Activated T-cell treated with anti-CD3 and anti-CD28 coated beads, Interleukin-2, amount 50 U/mL, for 48 hours (primary cell): ENCODE measurements around the gene SLC66A1.

ENCODE experiments used
- DNase-seq, 2 experiments: peaks; one replicate each; pipeline ENCODE4 v3.0.0-alpha.2; 2020

Gene SLC66A1

DNA sequence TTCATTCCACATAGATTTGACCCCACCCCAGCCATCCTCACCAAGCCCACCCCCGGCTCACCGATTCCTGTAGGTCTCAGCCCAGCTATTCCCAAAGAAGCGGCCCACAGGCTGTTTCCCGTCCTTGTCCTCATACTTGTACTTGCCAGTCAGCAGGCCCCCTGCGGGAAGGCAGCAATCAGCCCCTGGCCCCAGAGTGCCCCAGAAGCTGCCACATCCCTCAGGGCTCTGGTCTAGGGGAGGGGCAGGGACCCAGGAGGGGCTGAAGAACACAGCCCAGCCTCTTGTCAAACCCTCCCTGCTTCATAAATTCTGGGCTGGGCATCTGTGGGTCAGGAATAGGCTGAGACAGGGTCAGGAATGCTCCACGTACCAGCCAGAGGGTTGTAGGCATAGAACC lies 5.2 kb upstream of the SLC66A1 start:
- DNase-seq: no peak

DNA sequence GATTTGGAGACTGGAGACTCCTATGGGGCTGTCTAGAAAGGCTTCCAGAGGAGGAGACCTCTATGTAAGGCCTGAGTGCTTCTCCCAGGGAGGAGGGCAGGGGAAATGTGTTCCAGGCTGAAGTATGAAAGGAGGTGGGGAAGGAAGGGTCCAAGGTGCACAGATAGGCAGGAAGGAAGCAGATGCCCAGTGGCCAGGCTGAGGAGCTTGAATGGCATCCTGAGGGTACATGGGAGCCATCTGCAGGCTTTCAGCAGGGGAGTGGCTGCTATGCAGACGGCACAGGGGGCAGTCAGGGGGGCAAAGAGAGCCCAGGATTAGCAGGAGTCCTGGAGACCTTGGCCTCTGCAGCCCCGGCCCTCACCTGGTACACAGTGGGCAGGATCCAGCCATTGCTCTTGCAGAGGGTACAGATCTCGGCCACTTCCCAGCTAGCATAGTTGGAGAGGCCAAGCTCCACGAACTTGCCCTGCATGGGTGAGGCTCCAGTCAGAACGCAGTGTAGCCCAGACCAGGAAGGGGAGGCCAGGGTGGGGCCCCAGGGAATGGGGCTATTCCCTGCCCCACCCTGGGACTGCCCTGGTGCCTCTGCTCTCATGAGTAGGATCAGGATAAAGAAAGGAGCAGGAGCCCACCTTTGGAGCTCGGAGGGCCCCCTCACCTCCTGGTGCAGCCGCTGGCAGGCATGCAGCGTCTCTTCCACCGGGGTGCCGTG lies 4.2 kb upstream of the SLC66A1 start:
- DNase-seq: no peak

DNA sequence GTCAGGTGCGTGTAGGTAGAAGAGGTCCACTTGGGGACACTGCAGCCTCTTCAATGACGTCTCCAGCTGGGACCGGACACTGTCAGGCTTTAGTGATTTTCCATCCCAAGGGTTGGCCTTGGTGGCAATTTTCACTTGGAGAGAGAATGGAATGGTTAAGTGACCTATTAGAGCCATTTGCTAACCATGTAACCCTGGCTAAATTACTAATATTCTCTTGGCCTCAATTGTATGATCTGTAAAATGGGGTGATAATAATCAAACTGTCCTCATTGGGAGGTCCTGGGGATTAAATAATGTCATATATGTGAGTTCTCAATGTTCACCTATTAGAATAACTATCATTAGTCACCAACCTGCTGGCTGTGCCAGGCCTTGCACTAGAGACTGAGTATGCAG lies 3.6 kb upstream of the SLC66A1 start:
- DNase-seq: no peak

GRCh38 chr1:19309123-19309813 lies 2.9 kb upstream of the SLC66A1 start:
- DNase-seq: no peak

DNA sequence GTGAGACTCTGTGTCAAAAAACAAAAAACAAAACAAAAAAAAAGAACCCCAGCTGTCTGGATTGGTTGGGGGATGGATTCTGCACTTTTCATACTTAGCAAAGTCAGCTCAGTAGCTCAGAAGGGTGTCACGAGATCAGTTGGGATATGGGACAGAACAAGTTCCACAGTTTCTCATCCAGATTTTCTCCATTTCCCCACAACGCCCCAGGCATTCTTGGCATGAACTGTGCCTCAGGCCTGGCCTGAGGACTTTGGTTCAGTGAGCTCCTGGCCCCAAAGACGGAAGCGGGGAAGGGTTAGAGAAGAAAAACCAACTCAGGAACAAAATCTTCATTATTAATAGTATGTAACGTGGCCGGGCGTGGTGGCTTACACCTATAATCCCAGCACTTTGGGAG lies 2.1 kb upstream of the SLC66A1 start:
- no peak for DNase-seq

DNA sequence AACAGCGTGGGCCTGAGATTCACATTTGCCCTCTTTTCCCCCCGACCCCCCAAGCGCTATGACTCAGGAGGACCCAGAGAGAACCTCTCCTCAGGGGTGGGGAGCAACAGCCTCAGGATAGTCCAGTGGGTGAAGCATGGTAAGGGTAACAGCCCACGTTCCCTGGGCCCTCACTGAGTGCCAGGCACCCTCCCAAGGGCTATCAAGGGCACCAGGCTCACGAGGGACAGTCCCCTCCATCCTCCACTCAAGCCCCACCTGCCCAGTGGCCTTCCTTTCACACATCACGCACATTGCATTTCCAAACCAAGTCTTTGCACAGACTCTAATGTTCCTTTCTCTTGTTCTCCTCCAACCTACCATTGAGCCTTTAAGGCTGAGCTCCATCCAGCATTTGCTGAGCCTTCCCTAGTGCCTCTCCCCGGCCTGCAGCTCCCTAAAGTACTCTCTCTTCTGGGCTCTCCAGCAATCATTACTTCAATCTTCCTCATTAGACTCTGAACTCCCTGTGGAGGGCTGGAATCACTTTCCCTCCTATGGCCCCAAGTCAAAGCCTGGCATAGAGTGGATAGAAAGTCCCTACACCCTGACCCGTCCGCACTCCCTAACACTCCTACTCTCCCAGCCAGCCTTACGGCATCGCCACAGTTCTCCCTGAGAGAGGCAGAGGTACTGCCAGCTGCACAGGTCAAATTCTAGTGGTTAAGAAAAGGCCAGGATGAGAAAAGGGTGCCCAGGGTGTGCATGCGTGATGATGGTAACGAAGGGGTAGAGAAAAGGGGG lies 1.2 kb upstream of the SLC66A1 start:
- no peak for DNase-seq

DNA sequence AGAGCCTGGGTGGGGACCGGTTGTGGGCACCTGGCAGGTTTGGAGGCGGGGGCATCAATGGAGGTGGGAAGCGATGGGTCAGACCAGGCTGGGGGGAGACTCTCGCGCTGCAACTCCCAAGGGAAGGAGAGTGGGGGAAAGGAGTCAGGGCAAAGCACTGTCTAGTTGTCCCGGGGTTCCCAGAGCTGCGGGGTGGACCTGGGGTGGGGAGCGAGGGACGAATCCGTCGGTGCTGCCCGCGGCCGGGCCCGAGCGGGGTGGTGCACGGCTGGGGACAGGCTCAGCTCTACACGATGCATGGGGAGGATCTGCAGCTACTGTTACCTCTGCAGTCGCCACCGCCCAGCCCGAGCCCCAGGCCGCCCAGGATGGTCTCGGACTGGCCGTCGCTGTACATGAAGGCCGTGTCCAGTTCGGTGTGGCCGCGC lies 609 bp upstream of the SLC66A1 start:
- DNase-seq: peak; percentile 51 to 52

GRCh38 chr1:19312782-19313635 lies 883 bp downstream of the SLC66A1 start:
- no peak for DNase-seq

GRCh38 chr1:19313636-19313959 lies 1.5 kb downstream of the SLC66A1 start:
- DNase-seq: no peak

- DNase-seq: no peak
Observed at GRCh38 chr1:19313961-19314882, 2.1 kb downstream of the SLC66A1 start.

GRCh38 chr1:19315378-19316198 lies 3.5 kb downstream of the SLC66A1 start:
- DNase-seq: no peak

DNA sequence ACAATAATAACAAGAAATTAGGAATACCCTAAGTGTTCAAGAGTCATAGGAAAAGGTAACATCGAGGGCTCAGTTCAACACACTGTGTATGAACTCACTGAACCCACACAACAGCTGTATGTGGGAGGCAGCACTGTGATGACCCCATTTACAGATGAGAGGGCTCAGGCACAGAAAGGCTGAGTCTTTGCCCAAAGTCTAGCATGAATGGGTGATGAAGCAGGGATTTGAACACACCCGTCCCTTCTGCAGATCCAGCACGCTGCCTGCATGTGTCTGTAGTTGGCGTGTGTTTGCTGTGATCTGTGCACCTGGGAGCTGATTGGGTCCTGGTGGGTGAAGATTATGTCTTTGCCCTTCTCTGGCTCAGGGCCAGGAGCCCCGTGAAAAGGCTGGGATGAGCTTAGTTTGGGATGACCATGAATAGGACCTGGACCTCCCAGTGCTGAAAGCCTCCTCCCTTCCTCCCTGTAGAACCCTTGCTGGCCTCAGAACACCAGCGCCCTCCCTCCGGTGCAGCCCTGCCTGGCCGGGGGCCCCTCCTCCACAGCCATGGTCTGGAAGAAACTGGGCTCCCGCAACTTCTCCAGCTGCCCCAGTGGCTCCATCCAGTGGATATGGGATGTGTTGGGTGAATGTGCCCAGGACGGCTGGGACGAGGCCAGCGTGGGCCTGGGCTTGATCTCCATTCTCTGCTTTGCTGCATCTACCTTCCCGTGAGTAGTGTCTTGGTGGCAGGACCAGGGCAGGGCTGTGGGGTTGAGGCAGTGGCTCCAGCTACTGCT lies 5.2 kb downstream of the SLC66A1 start:
- no peak for DNase-seq

DNA sequence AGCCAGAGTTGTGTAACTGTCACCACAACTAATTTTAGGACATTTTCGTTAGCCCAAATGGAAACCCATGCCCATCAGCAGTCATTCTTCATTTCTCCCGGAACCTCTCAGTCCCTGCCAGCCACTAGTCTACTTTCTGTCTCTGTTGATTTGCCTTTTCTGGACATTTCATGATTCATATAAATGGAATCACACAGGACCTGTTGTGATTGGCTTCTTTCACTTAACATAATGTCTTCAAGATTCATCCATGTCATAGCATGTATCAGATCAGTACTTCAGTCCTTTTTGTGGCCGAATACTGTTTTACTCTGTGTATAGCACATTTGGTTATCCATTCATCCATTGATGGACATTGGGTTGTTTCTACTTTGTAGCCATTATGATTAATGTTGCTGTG lies 7.1 kb downstream of the SLC66A1 start:
- DNase-seq: no peak

DNA sequence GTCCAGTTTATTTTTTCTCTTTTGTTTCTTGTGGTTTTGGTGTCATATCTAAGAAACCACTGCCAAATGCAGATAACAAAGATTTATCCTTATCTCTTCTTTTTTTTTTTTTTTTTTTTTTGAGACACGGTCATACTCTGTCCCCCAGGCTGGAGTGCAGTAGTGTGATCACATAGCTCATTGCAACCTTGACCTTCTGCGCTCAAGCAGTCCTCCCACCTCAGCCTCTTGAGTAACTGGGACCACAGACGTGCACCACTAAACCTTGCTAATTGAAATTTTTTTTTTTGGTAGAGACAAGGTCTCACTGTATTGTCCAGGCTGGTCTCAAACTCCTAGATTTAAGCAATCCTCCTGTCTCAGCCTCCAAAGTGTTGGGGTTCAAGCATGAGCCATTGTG lies 8.9 kb downstream of the SLC66A1 start:
- no peak for DNase-seq

DNA sequence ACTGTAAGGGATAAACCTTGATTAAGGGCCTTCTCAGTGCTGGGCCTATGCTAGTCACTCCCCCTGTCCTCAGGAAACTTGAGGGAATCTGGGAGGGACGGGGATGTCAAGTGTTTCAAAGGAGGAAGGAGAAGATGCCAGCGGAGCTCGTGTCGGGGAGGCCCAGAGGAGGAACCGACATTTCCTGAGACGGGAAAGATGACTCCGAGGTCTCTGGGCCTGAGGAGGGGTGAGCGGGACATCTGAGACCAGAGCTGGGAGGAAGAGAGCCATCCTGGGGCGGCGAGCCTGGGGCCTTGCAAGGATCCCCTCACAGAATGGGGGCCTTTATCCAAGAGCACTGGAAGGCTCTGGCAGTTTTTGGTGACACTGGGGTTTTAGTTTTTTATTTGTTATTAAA lies 10.4 kb downstream of the SLC66A1 start:
- DNase-seq: no peak

DNA sequence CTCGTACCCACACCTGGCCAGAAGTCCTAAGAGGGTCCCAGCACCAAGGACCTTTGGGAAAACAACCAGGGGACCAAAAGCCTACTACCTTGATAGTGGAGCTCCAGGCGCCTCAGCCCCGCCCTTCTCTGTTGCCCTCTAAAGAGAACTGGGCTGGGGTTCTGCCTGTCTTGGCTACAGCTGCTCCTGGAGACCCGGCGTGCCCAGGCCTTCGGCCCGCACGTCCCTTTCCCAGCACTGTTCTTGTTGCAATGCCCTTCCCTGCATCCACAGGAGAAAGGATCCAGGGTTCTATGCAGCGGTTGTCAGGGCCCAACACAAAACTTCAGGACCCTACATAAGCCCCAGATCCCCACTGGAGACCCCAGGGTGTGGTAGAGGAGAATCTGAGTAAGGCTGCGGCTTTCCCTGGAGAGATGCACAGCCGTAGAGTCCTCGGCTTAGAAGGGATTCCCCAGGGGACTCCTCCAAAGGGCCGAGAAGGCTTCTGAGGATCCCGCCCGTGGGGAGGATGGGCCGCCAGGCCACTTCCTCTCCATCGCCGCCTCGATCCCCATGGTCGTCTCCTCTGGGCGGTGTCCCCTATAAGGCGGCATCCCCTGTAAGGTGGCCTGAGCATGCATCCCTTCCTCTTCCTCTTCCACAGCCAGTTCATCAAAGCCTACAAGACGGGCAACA lies 12.0 kb downstream of the SLC66A1 start:
- DNase-seq: no peak

- DNase-seq: no peak
Observed at GRCh38 chr1:19324665-19324990, 12.5 kb downstream of the SLC66A1 start.

- DNase-seq: no peak
Observed at GRCh38 chr1:19325368-19325957, 13.3 kb downstream of the SLC66A1 start.
